Measurements from ENCODE around the gene ADIPOQ.

GRCh38 chr3:186845756-186846155, 3.2 kb downstream of the ADIPOQ start:
- TF ChIP-seq EZH2phosphoT487 (IDR thresholded peaks at IDR 0.05; ENCODE audit: borderline replicate concordance, low read length): no peak
- no peak for TF ChIP-seq CTCF (conservative IDR thresholded peaks at IDR 0.05; ENCODE audit: low read depth, low read length)
- TF ChIP-seq EZH2 (IDR thresholded peaks at IDR 0.05; ENCODE audit: low read length, unreplicated experiment): no peak
